ENCODE measurements around the gene TFAP2C. TPM values are rescaled to one million over a fixed set of nuclear protein-coding genes. Genes with fewer than 3 reads are reported as not detected.
"Not testable (repeated sequence)": the region's sequence is repeated elsewhere in the genome, so short reads cannot be mapped to it uniquely, and the experiment has no call there.

TFAP2C gene
- total and polyA plus RNA-seq, 9 donors, result 0.18 to 7.7 (median 0.66) TPM

DNA sequence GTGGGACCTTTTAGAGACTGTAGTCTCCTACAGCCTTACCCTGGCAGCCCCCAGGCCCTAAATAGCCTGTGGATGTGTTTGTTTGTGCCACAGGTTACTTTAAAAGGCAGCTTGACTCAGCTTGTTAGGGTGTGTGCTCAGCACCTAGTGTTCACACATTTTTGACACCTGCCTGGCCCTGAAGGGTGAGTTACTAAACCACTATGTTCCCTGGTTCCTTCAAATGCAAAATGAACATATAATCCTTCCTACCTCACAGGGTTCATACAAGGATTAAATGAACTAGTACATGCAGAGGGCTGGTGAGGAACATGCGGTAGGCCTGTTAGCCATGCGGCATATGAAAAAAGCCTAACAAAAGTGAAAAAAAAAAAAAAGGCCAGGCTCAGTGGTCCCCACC is 14.9 kb upstream of the TFAP2C start:
- TF ChIP-seq POLR2A (IDR thresholded peaks at IDR 0.05) (no peak), EP300 (IDR thresholded peaks at IDR 0.05) (no peak)
- TF ChIP-seq, protein P1, sequence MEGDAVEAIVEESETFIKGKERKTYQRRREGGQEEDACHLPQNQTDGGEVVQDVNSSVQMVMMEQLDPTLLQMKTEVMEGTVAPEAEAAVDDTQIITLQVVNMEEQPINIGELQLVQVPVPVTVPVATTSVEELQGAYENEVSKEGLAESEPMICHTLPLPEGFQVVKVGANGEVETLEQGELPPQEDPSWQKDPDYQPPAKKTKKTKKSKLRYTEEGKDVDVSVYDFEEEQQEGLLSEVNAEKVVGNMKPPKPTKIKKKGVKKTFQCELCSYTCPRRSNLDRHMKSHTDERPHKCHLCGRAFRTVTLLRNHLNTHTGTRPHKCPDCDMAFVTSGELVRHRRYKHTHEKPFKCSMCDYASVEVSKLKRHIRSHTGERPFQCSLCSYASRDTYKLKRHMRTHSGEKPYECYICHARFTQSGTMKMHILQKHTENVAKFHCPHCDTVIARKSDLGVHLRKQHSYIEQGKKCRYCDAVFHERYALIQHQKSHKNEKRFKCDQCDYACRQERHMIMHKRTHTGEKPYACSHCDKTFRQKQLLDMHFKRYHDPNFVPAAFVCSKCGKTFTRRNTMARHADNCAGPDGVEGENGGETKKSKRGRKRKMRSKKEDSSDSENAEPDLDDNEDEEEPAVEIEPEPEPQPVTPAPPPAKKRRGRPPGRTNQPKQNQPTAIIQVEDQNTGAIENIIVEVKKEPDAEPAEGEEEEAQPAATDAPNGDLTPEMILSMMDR (IDR thresholded peaks at IDR 0.05), result no peak
- H3K36me3 ChIP-seq, result no peaks in the 10 kb centered on the region
- no peaks in the 10 kb centered on the region for H3K27me3 ChIP-seq
- no peaks in the 10 kb centered on the region for H3K4me1 ChIP-seq (ENCODE audit: insufficient read depth)
- H3K4me3 ChIP-seq, result no peak overlapping the region
- H3K9me3 ChIP-seq, result no peaks in the 10 kb centered on the region
- intact Hi-C loops (cut with DNase I), result no loop called here
- no peak for DNase-seq
- WGBS, 3 donors, result 98 to 100% (median 99%) methylated on average over 2 of the region's 2 CpGs
- H3K27ac ChIP-seq, result no peak overlapping the region

DNA sequence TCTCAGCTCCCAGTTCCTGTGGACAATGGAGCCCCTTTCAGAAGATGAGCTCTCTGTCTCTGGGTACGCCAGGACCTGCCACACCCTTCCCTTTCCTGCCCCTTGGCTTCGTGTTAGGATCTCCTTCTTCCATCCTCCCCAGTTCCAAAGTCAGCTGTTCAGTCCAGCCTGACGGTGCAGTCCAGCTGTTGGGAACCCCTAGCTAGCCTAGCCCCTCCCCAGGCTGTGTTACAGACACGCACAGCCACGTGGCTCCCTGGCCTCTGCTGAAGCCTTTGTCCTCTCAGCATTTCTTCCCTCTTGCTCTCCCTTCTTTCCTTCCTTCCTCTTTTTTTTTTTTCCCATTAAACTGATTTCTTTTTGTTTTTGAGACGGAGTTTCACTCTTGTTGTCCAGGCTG is 12.4 kb upstream of the TFAP2C start:
- no peaks in the 10 kb centered on the region for H3K27me3 ChIP-seq
- no peaks in the 10 kb centered on the region for H3K4me1 ChIP-seq (ENCODE audit: insufficient read depth)
- intact Hi-C loops (cut with DNase I), result no loop called here
- DNase-seq, result no peak
- WGBS, 3 donors, result 30 to 40% (median 39%) methylated on average over 6 of the region's 6 CpGs
- TF ChIP-seq POLR2A (IDR thresholded peaks at IDR 0.05), result no peak
- TF ChIP-seq, protein P1 (IDR thresholded peaks at IDR 0.05), result no peak
- TF ChIP-seq EP300 (IDR thresholded peaks at IDR 0.05), result no peak
- no peak overlapping the region for H3K27ac ChIP-seq
- no peak overlapping the region for H3K4me3 ChIP-seq
- no peaks in the 10 kb centered on the region for H3K36me3 ChIP-seq
- H3K9me3 ChIP-seq, result no peaks in the 10 kb centered on the region

DNA sequence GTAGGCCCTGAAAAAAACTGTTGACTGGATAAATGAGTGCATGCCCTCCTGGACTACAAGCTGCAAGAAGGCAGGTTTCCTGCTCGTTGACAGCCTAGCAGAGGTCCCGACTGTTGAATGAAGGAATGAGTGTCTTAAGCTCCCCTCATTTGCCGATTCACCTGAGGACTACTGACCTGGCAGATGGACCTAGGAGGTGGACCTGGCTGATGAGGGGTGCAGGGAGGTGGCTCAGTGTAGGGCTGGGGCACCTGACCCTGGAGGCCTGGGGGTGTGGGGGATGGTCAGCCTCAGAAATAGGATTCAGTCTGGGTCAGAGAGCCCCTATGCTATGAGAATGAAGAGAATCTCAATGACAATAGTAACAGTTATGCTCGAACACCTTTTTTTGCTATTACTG is 11.6 kb upstream of the TFAP2C start:
- 78 to 83% (median 78%) methylated on average over 4 of the region's 4 CpGs for WGBS, 3 donors
- H3K27ac ChIP-seq, result no peak overlapping the region
- H3K4me1 ChIP-seq (ENCODE audit: insufficient read depth), result no peaks in the 10 kb centered on the region
- intact Hi-C loops (cut with DNase I), result no loop called here
- no peaks in the 10 kb centered on the region for H3K36me3 ChIP-seq
- no peaks in the 10 kb centered on the region for H3K9me3 ChIP-seq
- no peak for DNase-seq
- TF ChIP-seq POLR2A (IDR thresholded peaks at IDR 0.05) (no peak), EP300 (IDR thresholded peaks at IDR 0.05) (no peak)
- TF ChIP-seq, protein P1 (IDR thresholded peaks at IDR 0.05), result no peak
- no peaks in the 10 kb centered on the region for H3K27me3 ChIP-seq
- H3K4me3 ChIP-seq, result no peak overlapping the region

DNA sequence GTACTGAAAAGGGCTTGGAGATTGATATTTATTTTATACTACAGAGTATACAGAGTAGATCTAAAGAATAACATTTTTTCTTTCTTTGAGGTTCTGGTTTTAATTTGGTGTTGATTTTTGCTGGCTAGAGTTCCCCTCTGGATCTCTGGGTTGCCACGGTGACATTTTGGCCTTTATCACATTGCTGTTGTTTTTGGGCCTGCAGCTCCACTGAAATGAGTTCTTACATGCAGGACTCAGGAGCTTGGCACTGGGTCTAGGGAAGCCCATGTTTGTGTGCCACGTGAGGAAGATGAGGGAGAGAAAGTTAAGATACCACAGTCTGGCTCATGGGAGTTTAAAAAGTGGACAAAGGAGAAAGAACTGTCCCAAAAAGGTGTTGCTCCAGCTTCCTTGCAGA is 7.4 kb upstream of the TFAP2C start:
- intact Hi-C loops (cut with DNase I), result no loop called here
- Histone ChIP-seq H3K27me3 (no peaks in the 10 kb centered on the region), H3K9me3 (no peaks in the 10 kb centered on the region), H3K27ac (no peak overlapping the region), H3K4me3 (no peak overlapping the region), H3K36me3 (no peaks in the 10 kb centered on the region), H3K4me1 (ENCODE audit: insufficient read depth) (no peaks in the 10 kb centered on the region)
- DNase-seq, result no peak
- WGBS, 3 donors, result 50 to 60% (median 54%) methylated on average over 2 of the region's 2 CpGs
- TF ChIP-seq POLR2A (IDR thresholded peaks at IDR 0.05) (no peak), EP300 (IDR thresholded peaks at IDR 0.05) (no peak)
- TF ChIP-seq, protein P1 (IDR thresholded peaks at IDR 0.05), result no peak

DNA sequence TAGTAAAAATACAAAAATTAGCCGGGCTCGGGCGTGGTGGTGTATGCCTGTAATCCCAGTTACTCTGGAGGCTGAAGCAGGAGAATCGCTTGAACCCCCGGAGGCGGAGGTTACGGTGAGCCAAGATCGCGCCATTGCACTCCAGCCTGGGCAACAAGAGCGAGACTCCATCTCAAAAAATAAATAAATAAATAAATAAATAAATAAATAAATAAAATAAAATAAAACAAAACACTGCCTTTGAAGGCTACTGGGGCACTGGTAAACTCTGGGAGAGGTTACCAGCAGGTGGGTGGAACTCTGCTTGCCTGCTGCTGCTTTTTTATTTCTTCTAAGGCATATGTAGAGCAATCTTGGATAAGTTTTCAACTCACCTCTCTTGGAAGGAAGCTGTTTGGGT is 5.2 kb upstream of the TFAP2C start:
- intact Hi-C loops (cut with DNase I); H3K4me1 ChIP-seq (ENCODE audit: insufficient read depth); H3K4me3 ChIP-seq; H3K27ac ChIP-seq; DNase-seq; H3K36me3 ChIP-seq; H3K27me3 ChIP-seq; H3K9me3 ChIP-seq: not testable (repeated sequence)
- WGBS, 3 donors, result 91 to 95% (median 93%) methylated on average over 10 of the region's 10 CpGs
